ENCODE results near the gene RNF7.

- TF ChIP-seq CTCF (IDR thresholded peaks at IDR 0.05) (no peak), MYC (IDR thresholded peaks at IDR 0.05; ENCODE audit: borderline replicate concordance, low read length) (no peak), CEBPB (IDR thresholded peaks at IDR 0.05) (no peak), NFE2L2 (conservative IDR thresholded peaks at IDR 0.05; ENCODE audit: low read length) (no peak), BHLHE40 (IDR thresholded peaks at IDR 0.05; ENCODE audit: low read depth, low read length) (no peak), POLR2A (IDR thresholded peaks at IDR 0.05; ENCODE audit: low read length) (no peak), JUN (IDR thresholded peaks at IDR 0.05) (no peak), MAFK (IDR thresholded peaks at IDR 0.05; ENCODE audit: partially characterized antibody) (no peak), HDAC2 (IDR thresholded peaks at IDR 0.05) (no peak), HES2 (IDR thresholded peaks at IDR 0.05) (no peak), SMC3 (IDR thresholded peaks at IDR 0.05) (no peak), REST (IDR thresholded peaks at IDR 0.05) (no peak), CBX8 (IDR thresholded peaks at IDR 0.05) (no peak), RARB (CRISPR knock-in tag; IDR thresholded peaks at IDR 0.05) (no peak)
Measured at GRCh38 chr3:141769221-141769894, 31.3 kb downstream of the RNF7 start.
